GM12878 (cell line): Measurements from ENCODE around the gene SEL1L. TPM values are rescaled to one million over a fixed set of nuclear protein-coding genes. Genes with fewer than 3 reads are reported as not detected.

Experiments used
- ATAC-seq: fragments of 200-7000 bp; cut with Tn5 transposase; 3 replicates; pipeline ENCODE4 v1.9.1; 2020; ENCODE audit warnings: mild to moderate bottlenecking, moderate library complexity
- BruUV-seq: library from RNA; stranded (reverse); fragments of 400-500 nt; replicated peaks from 2 replicates; lab custom pipeline; 2021; lab: Mats Ljungman, UMichigan
- CTCF ChIA-PET: fragments of 300-600 bp; sonication (Branson Sonifier 250); formaldehyde crosslinking; extraction: SDS; loops from one replicate; lab custom pipeline; 2021; ENCODE audit warnings: inconsistent platforms; lab: Yijun Ruan, JAX
- POLR2A ChIA-PET: fragments of 350-600 bp; formaldehyde crosslinking; extraction: SDS; loops from one replicate; lab custom pipeline; 2021; ENCODE audit warnings: inconsistent platforms; lab: Charles Lee
- RAD21 ChIA-PET: fragments of 300-600 bp; sonication (Branson Sonifier 250); formaldehyde crosslinking; loops from one replicate; lab custom pipeline; 2023; ENCODE audit warnings: antibody characterized with exemption; ENCODE audit not compliant: unreplicated experiment; lab: Charles Lee
- SMC1A ChIA-PET: fragments of 300-600 bp; sonication (Branson Sonifier 250); formaldehyde crosslinking; loops from one replicate; lab custom pipeline; 2023; ENCODE audit not compliant: unreplicated experiment, uncharacterized antibody; lab: Charles Lee
- DNase-seq: peaks from one replicate; pipeline ENCODE4 v3.0.0-alpha.2; 2011; ENCODE audit warnings: low read depth, low spot score
- FAIRE-seq: peaks from 3 replicates; lab custom pipeline; 2011; peaks lifted over from hg19 to GRCh38; lab: Jason Lieb, UNC
- H2AFZ ChIP-seq: 2 replicates; pipeline ENCODE4 v1.6.0; 2011; ENCODE audit warnings: low read depth, low read length, control low read depth; ENCODE audit not compliant: control insufficient read depth
- H3K27ac ChIP-seq: 2 replicates; pipeline ENCODE4 v1.5.1; 2011; ENCODE audit warnings: control low read depth; ENCODE audit not compliant: control insufficient read depth, insufficient read depth
- H3K27me3 ChIP-seq, 2 experiments: replicated peaks in 1 of 2; 2 replicates each; pipeline versions ENCODE4 v1.6.0 to v1.6.1; 2011; ENCODE audit warnings: low read length in 1 of 2; ENCODE audit not compliant: control insufficient read depth in 2 of 2, insufficient read depth in 2 of 2
- H3K36me3 ChIP-seq, 2 experiments: 2 replicates each; pipeline ENCODE4 v1.5.1; 2011; ENCODE audit warnings: low read length in 1 of 2; ENCODE audit not compliant: control insufficient read depth in 2 of 2, insufficient read depth in 2 of 2
- H3K4me1 ChIP-seq: 2 replicates; pipeline ENCODE4 v1.6.1; 2011; ENCODE audit warnings: mild to moderate bottlenecking, low read length, moderate library complexity, mixed read lengths; ENCODE audit not compliant: control insufficient read depth, insufficient read depth
- H3K4me2 ChIP-seq: 2 replicates; pipeline ENCODE4 v1.6.0; 2011; ENCODE audit warnings: control low read depth; ENCODE audit not compliant: control insufficient read depth, insufficient read depth
- H3K4me3 ChIP-seq: fragments of 200-600 bp; sonication (generic); 2 replicates; pipeline ENCODE4 v1.5.1; 2016
- H3K79me2 ChIP-seq: 2 replicates; pipeline ENCODE4 v1.6.0; 2011; ENCODE audit warnings: low read length; ENCODE audit not compliant: control insufficient read depth, insufficient read depth
- H3K9ac ChIP-seq: 2 replicates; pipeline ENCODE4 v1.8.0; 2011; ENCODE audit warnings: low read length, control low read depth, mixed read lengths; ENCODE audit not compliant: control insufficient read depth, insufficient read depth
- H3K9me3 ChIP-seq: replicated peaks from 3 replicates; pipeline ENCODE4 v1.5.1; 2011; ENCODE audit warnings: mild to moderate bottlenecking, low read length; ENCODE audit not compliant: control insufficient read depth, insufficient read depth
- H4K20me1 ChIP-seq: 2 replicates; pipeline ENCODE4 v1.6.0; 2011; ENCODE audit not compliant: control insufficient read depth, insufficient read depth
- CBX5 ChIP-seq: sonication (generic); IDR thresholded peaks from 2 replicates; pipeline ENCODE4 v1.6.1; 2016; ENCODE audit warnings: low read depth, moderate library complexity, mild to moderate bottlenecking, inconsistent platforms
- CHD2 ChIP-seq: IDR thresholded peaks from 2 replicates; pipeline ENCODE4 v1.6.1; 2011; ENCODE audit warnings: low read depth, low read length, improper control_type of control experiment, borderline replicate concordance
- IKZF2 ChIP-seq, 2 experiments: fragments of 450-650 bp; IDR thresholded peaks; 2 replicates each; pipeline ENCODE4 v1.6.1; 2017; ENCODE audit warnings: mild to moderate bottlenecking in 2 of 2, moderate library complexity in 2 of 2
- MTA3 ChIP-seq: IDR thresholded peaks from 2 replicates; pipeline ENCODE4 v1.6.1; 2012; ENCODE audit warnings: low read length, inconsistent platforms, borderline replicate concordance
- NFYB ChIP-seq: IDR thresholded peaks from 2 replicates; pipeline ENCODE4 v1.6.1; 2011; ENCODE audit warnings: low read depth, mild to moderate bottlenecking, low read length, improper control_type of control experiment, moderate library complexity; ENCODE audit not compliant: insufficient read depth
- NRF1 ChIP-seq: conservative IDR thresholded peaks from 2 replicates; pipeline ENCODE4 v1.6.1; 2011; ENCODE audit warnings: mild to moderate bottlenecking, low read depth, low read length, improper control_type of control experiment
- SMARCA5 ChIP-seq: fragments of 450-650 bp; IDR thresholded peaks from 2 replicates; pipeline ENCODE4 v1.6.1; 2017; ENCODE audit warnings: mild to moderate bottlenecking
- ZBTB11 ChIP-seq: fragments of 450-650 bp; formaldehyde crosslinking; IDR thresholded peaks from 2 replicates; pipeline ENCODE4 v1.5.0; 2022; ENCODE audit warnings: mild to moderate bottlenecking, missing genetic modification characterization
- ZBTB40 ChIP-seq: fragments of 450-650 bp; IDR thresholded peaks from 2 replicates; pipeline ENCODE4 v1.6.1; 2016; ENCODE audit warnings: mild to moderate bottlenecking, moderate library complexity, borderline replicate concordance
- ZNF217 ChIP-seq: fragments of 450-650 bp; IDR thresholded peaks from 2 replicates; pipeline ENCODE4 v1.6.1; 2017; ENCODE audit warnings: antibody characterized with exemption, mild to moderate bottlenecking
- WGBS: methylation state at CpG from one replicate; pipeline ENCODE4 v1.1.6; 2016; ENCODE audit warnings: low lambda C conversion rate; ENCODE audit not compliant: insufficient replicate concordance, insufficient coverage; ENCODE audit errors: missing lambda C conversion rate; 5-methylcytosine and 5-hydroxymethylcytosine counted together
- in situ Hi-C: fragments of 300-500 bp; cut with MboI; formaldehyde crosslinking; loops from 9 replicates; pipeline ENCODE4 v1.14.3; 2018; ENCODE audit warnings: mixed read lengths
- intact Hi-C: fragments of 100-400 bp; cut with micrococcal nuclease; formaldehyde crosslinking; loops from one replicate; pipeline ENCODE4 v1.14.2; 2022; ENCODE audit not compliant: unreplicated experiment
- polyA plus RNA-seq, 11 experiments: library from polyadenylated mRNA; depleted of rRNA in 4 of 11; unstranded in 6 of 11; stranded (reverse) in 5 of 11; fragments of >200 nt; fragmentation: Nextera tagmentation in 4 of 11; fragmentation: Illumina TruSeq in 1 of 11; extraction: Ambion mirVana in 4 of 11; extraction: Trizol in 1 of 11; gene quantifications; 1 replicate in 1 of 11; 2 replicates in 10 of 11; pipeline versions ENCODE4 v1.2.1 to v1.2.3, GENCODE V29; 2011 to 2016; ENCODE audit warnings: inconsistent platforms in 2 of 11, missing spikeins in 2 of 11, low read depth in 1 of 11
- total RNA-seq, 4 experiments: library from RNA; depleted of rRNA in 3 of 4; stranded (reverse); fragments of >200 nt in 3 of 4; fragmentation: Illumina TruSeq in 1 of 4; extraction: Trizol in 1 of 4; gene quantifications; 2 replicates each; pipeline versions ENCODE4 v1.2.1 to v1.2.3, GENCODE V29; 2013 to 2021
- TF ChIP-seq, protein P1 (sequence below): fragments of 450-650 bp; IDR thresholded peaks from 2 replicates; pipeline ENCODE4 v1.6.1; 2018; ENCODE audit warnings: borderline replicate concordance, mild to moderate bottlenecking; ENCODE audit not compliant: partially characterized antibody
- TF ChIP-seq, protein P2 (sequence below): fragments of 450-650 bp; IDR thresholded peaks from 2 replicates; pipeline ENCODE4 v1.6.1; 2017; ENCODE audit warnings: antibody characterized with exemption, mild to moderate bottlenecking, moderate library complexity

The SEL1L gene
- total and polyA plus RNA-seq, 10 of the 15 experiments (the other 5 are each of a cell fraction or from before 2014, with no cell fraction given) = 13.4 to 57.2 (median 31.7) TPM

DNA sequence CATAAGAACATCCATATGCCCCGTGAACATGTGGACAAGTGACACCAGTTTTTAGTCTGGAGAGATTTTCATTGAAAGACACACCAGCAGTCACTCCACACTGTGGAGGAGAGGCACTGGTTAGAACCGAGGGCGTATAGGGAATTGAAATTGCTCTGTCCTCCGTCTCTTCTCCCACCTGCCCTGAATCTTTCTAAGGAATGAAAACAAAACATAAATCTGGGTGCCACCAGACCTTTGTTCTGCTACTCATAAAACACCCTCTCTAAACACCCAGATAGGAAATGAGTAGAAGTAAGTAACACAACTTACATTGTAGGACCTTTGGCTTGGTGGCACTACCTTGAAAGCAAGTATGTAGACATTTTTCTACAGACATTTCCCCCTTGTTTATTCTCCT lies 96.4 kb downstream of the SEL1L start:
- BruUV-seq = no TSS peak
- no peak overlapping the region for H3K4me3 ChIP-seq
- no peak for FAIRE-seq
- CTCF ChIA-PET = no interaction called here
- no peak overlapping the region for H3K4me2 ChIP-seq
- H3K27me3 ChIP-seq = peaks cover 12 to 22% of the 10 kb centered on the region in 2 experiments
- H3K36me3 ChIP-seq = no peaks in the 10 kb centered on the region
- in situ Hi-C loops = no loop called here
- intact Hi-C loops = no loop called here
- H3K9me3 ChIP-seq = no peaks in the 10 kb centered on the region
- H3K79me2 ChIP-seq = no peaks in the 10 kb centered on the region
- WGBS = 36% methylated on average over 4 of the region's 4 CpGs
- POLR2A ChIA-PET = no interaction called here
- H3K27ac ChIP-seq = no peak overlapping the region
- SMC1A ChIA-PET = no interaction called here
- no peak overlapping the region for H3K9ac ChIP-seq
- DNase-seq = no peak
- no peak overlapping the region for H2AFZ ChIP-seq
- ATAC-seq = no peak
- RAD21 ChIA-PET = no interaction called here
- H4K20me1 ChIP-seq = no peaks in the 10 kb centered on the region
- H3K4me1 ChIP-seq = no peaks in the 10 kb centered on the region
- TF ChIP-seq ZNF217 (no peak), CBX5 (no peak), ZBTB11 (CRISPR knock-in tag) (no peak), SMARCA5 (no peak), NFYB (no peak), ZBTB40 (no peak), CHD2 (no peak), MTA3 (no peak), IKZF2 (IDR thresholded peaks at IDR 0.05) (no peak), NRF1 (no peak)
- TF ChIP-seq, protein P1, sequence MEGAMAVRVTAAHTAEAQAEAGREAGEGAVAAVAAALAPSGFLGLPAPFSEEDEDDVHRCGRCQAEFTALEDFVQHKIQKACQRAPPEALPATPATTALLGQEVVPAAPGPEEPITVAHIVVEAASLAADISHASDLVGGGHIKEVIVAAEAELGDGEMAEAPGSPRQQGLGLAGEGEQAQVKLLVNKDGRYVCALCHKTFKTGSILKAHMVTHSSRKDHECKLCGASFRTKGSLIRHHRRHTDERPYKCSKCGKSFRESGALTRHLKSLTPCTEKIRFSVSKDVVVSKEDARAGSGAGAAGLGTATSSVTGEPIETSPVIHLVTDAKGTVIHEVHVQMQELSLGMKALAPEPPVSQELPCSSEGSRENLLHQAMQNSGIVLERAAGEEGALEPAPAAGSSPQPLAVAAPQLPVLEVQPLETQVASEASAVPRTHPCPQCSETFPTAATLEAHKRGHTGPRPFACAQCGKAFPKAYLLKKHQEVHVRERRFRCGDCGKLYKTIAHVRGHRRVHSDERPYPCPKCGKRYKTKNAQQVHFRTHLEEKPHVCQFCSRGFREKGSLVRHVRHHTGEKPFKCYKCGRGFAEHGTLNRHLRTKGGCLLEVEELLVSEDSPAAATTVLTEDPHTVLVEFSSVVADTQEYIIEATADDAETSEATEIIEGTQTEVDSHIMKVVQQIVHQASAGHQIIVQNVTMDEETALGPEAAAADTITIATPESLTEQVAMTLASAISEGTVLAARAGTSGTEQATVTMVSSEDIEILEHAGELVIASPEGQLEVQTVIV = no peak
- TF ChIP-seq, protein P2, sequence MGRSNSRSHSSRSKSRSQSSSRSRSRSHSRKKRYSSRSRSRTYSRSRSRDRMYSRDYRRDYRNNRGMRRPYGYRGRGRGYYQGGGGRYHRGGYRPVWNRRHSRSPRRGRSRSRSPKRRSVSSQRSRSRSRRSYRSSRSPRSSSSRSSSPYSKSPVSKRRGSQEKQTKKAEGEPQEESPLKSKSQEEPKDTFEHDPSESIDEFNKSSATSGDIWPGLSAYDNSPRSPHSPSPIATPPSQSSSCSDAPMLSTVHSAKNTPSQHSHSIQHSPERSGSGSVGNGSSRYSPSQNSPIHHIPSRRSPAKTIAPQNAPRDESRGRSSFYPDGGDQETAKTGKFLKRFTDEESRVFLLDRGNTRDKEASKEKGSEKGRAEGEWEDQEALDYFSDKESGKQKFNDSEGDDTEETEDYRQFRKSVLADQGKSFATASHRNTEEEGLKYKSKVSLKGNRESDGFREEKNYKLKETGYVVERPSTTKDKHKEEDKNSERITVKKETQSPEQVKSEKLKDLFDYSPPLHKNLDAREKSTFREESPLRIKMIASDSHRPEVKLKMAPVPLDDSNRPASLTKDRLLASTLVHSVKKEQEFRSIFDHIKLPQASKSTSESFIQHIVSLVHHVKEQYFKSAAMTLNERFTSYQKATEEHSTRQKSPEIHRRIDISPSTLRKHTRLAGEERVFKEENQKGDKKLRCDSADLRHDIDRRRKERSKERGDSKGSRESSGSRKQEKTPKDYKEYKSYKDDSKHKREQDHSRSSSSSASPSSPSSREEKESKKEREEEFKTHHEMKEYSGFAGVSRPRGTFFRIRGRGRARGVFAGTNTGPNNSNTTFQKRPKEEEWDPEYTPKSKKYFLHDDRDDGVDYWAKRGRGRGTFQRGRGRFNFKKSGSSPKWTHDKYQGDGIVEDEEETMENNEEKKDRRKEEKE = no peak
